Erythroblast (primary cell): ENCODE measurements around the gene PIAS3.

Experiments
- GATA1 ChIP-seq: IDR thresholded peaks from 2 replicates; pipeline ENCODE4 v1.6.1; 2011; ENCODE audit warnings: low read depth, mild to moderate bottlenecking, control low read depth, low read length, moderate library complexity
- POLR2A ChIP-seq: IDR thresholded peaks from 2 replicates; pipeline ENCODE4 v1.6.1; 2011; ENCODE audit warnings: mild to moderate bottlenecking, low read length

DNA sequence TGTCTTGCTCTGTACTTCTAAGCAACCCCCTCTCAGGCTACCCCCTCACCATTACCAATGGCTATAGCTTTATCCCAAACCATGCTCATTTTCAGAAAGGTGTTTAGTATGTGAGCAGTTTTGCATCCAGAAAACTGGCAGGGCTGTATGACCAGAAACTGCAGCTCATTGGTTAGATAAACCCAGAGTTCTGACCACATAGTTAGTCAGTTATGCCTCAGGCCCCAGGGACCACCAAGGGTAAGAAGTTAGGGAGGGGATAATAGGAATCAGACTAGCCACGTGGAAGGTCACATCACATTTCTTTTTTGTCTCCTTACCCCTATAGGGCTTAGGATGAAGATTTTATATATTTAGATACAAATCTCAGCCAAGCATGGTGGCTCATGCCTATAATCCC is 49.8 kb upstream of the PIAS3 start:
- no peak for TF ChIP-seq POLR2A
- no peak for TF ChIP-seq GATA1
